ENCODE results near the gene USP53. TPM values are rescaled to one million over a fixed set of nuclear protein-coding genes. Genes with fewer than 3 reads are reported as not detected.

The USP53 gene
- total RNA-seq, 1 donor from 2014 or later, result 183 TPM

Other genes starting within 250 kb of the USP53 start
- gene MYOZ2, start 76.9 kb upstream of the USP53 start, total RNA-seq, result 0.62 TPM
- gene FABP2, start 109.4 kb downstream of the USP53 start, total RNA-seq, result not detected

Data from sciatic nerve (tissue), 1 donor.